Stimulated activated CD4-positive, alpha-beta T cell treated with anti-CD3 and anti-CD28 coated beads, Interleukin-4, amount 100 ng/mL, for 4 hours (primary cell): ENCODE measurements around the gene SLC5A2.
"Not testable (repeated sequence)": the region's sequence is repeated elsewhere in the genome, so short reads cannot be mapped to it uniquely, and the experiment has no call there.

ENCODE experiments used
- DNase-seq, 2 experiments: peaks; one replicate each; pipeline ENCODE4 v3.0.0-alpha.2; 2020

Gene SLC5A2

GRCh38 chr16:31531096-31531495, 48.2 kb downstream of the SLC5A2 start:
- DNase-seq, result no peak

GRCh38 chr16:31532120-31532519, 49.2 kb downstream of the SLC5A2 start:
- DNase-seq, result no peak

GRCh38 chr16:31532896-31533295, 50.0 kb downstream of the SLC5A2 start:
- DNase-seq, result no peak

GRCh38 chr16:31535737-31536136, 52.8 kb downstream of the SLC5A2 start:
- no peak for DNase-seq

GRCh38 chr16:31536804-31537361, 54.0 kb downstream of the SLC5A2 start:
- no peak for DNase-seq

GRCh38 chr16:31537362-31538242, 54.7 kb downstream of the SLC5A2 start:
- no peak for DNase-seq

- DNase-seq, result not testable (repeated sequence)
Observed at GRCh38 chr16:31538243-31538598, 55.3 kb downstream of the SLC5A2 start.

- DNase-seq, result not testable (repeated sequence)
Observed at GRCh38 chr16:31539762-31540161, 56.8 kb downstream of the SLC5A2 start.
